Cardiac ventricle fibroblast (primary cell): ENCODE measurements around the gene CYB5B. TPM values are rescaled to one million over a fixed set of nuclear protein-coding genes. Genes with fewer than 3 reads are reported as not detected.

Experiments used
- total RNA-seq: library from RNA; depleted of rRNA; stranded (reverse); fragments of >200 nt; gene quantifications from 2 replicates; pipeline ENCODE4 v1.2.3, GENCODE V29; 2015

Gene CYB5B
- 26.5 and 33.2 TPM in 2 replicates for total RNA-seq

GRCh38 chr16:69424053-69424934 is at the start of gene CYB5B:
Gene CYB5B (plus strand): TSS chr16:69424619. CDS start chr16:69424684, 65 bp downstream.

Other genes with a start within 250 kb of the CYB5B start
- 31.5 and 34.5 TPM in 2 replicates for gene SNTB2, start 237.5 kb upstream of the CYB5B start, total RNA-seq
- 24.6 and 32.1 TPM in 2 replicates for gene VPS4A, start 113.3 kb upstream of the CYB5B start, total RNA-seq
- 14.8 and 17.0 TPM in 2 replicates for gene PDF, start 94.0 kb upstream of the CYB5B start, total RNA-seq
- 42.7 and 52.4 TPM in 2 replicates for gene COG8, start 85.1 kb upstream of the CYB5B start, total RNA-seq
- 13.4 and 18.2 TPM in 2 replicates for gene NIP7, start 84.8 kb upstream of the CYB5B start, total RNA-seq
- gene TMED6, start 72.8 kb upstream of the CYB5B start, total RNA-seq: not detected in 2 replicates
- gene TERF2, start 38.6 kb upstream of the CYB5B start, total RNA-seq: 14.0 and 16.2 TPM in 2 replicates
- gene NFAT5, start 141.3 kb downstream of the CYB5B start, total RNA-seq: 22.3 and 28.0 TPM in 2 replicates